Fibroblast of pulmonary artery (primary cell): ENCODE measurements around the gene SARS2.

Source experiments
- DNase-seq: peaks from one replicate; pipeline ENCODE4 v3.0.0-alpha.2; 2010; ENCODE audit warnings: low read depth
- H3K4me3 ChIP-seq: replicated peaks from 2 replicates; pipeline ENCODE4 v1.5.1; 2011; ENCODE audit warnings: low read depth, mild to moderate bottlenecking, control low read depth, low read length, moderate library complexity
- CTCF ChIP-seq: IDR thresholded peaks from 2 replicates; pipeline ENCODE4 v1.5.1; 2011; ENCODE audit warnings: mild to moderate bottlenecking, control low read depth, low read length, inconsistent platforms; ENCODE audit errors: missing control alignments

The SARS2 gene

GRCh38 chr19:38932425-38933179, 2.0 kb upstream of the SARS2 start:
- peak; percentile 68 for DNase-seq
- TF ChIP-seq CTCF, result peak; percentile 44
- H3K4me3 ChIP-seq, result no peak overlapping the region

- peak overlapping the region; percentile 98 for H3K4me3 ChIP-seq
- DNase-seq, result no peak
- no peak for TF ChIP-seq CTCF
Measured at GRCh38 chr19:38931521-38931793, 894 bp upstream of the SARS2 start.

- peak within 1 kb of the TSS; percentile 98 for H3K4me3 ChIP-seq
- DNase-seq, result peak; percentile 100
Measured at GRCh38 chr19:38930776-38931520, 385 bp upstream of the SARS2 start, which contains the start of gene MRPS12. TSS of gene MRPS12 (plus strand) at chr19:38930944. CDS start at chr19:38931295, 351 bp downstream.

GRCh38 chr19:38928391-38929001, 2.1 kb downstream of the SARS2 start:
- H3K4me3 ChIP-seq, result no peak overlapping the region
- no peak for TF ChIP-seq CTCF
- DNase-seq, result no peak

More at GRCh38 chr19:38930776-38931520, 385 bp upstream of the SARS2 start, which contains the start of gene MRPS12:
- no peak for TF ChIP-seq CTCF

- DNase-seq, result no peak
- H3K4me3 ChIP-seq, result no peak overlapping the region
- TF ChIP-seq CTCF, result no peak
Measured at GRCh38 chr19:38924388-38924787, 6.2 kb downstream of the SARS2 start.

GRCh38 chr19:38922482-38922881, 8.1 kb downstream of the SARS2 start:
- no peak for DNase-seq
- H3K4me3 ChIP-seq, result no peak overlapping the region
- TF ChIP-seq CTCF, result no peak
